SU-DHL-6 (cell line): Measurements from ENCODE around the gene BOK.

Experiments used
- H2AFZ ChIP-seq: fragments of 200-600 bp; sonication (generic); 2 replicates; pipeline ENCODE4 v1.6.1; 2014; ENCODE audit warnings: low read depth, mild to moderate bottlenecking, moderate library complexity, mixed read lengths, antibody characterized with exemption, low read length; ENCODE audit not compliant: severe bottlenecking
- H3F3A ChIP-seq: fragments of 200-600 bp; shearing (Covaris generic); 2 replicates; pipeline ENCODE4 v1.6.0; 2016; ENCODE audit warnings: antibody characterized with exemption, mild to moderate bottlenecking; ENCODE audit not compliant: insufficient read depth
- H3K27ac ChIP-seq: fragments of 200-600 bp; sonication (generic); 2 replicates; pipeline ENCODE4 v1.5.1; 2016; ENCODE audit warnings: low read depth, mild to moderate bottlenecking, low read length, moderate library complexity, mixed read lengths
- H3K27me3 ChIP-seq: fragments of 200-600 bp; sonication (generic), shearing (Covaris generic); 2 replicates; pipeline ENCODE4 v1.6.0; 2014; ENCODE audit warnings: mild to moderate bottlenecking, low read length
- H3K36me3 ChIP-seq: fragments of 200-600 bp; sonication (generic); 2 replicates; pipeline ENCODE4 v1.6.1; 2014; ENCODE audit warnings: mild to moderate bottlenecking, low read length, mixed read lengths
- H3K4me2 ChIP-seq: fragments of 300-600, 200-600 bp; shearing (Covaris generic), sonication (generic); 2 replicates; pipeline ENCODE4 v1.6.0; 2014; ENCODE audit warnings: low read length, low read depth, mild to moderate bottlenecking; ENCODE audit not compliant: poor library complexity, severe bottlenecking
- H3K4me3 ChIP-seq: fragments of 200-600 bp; sonication (generic); 2 replicates; pipeline ENCODE4 v1.5.1; 2014; ENCODE audit warnings: antibody characterized with exemption, low read length, mild to moderate bottlenecking, mixed read lengths; ENCODE audit not compliant: insufficient read depth, poor library complexity, severe bottlenecking
- H3K79me2 ChIP-seq: fragments of 200-600 bp; sonication (generic); 2 replicates; pipeline ENCODE4 v1.6.1; 2014; ENCODE audit warnings: mild to moderate bottlenecking, low read length, moderate library complexity; ENCODE audit not compliant: insufficient read depth
- H3K9ac ChIP-seq: fragments of 200-600 bp; sonication (generic); 2 replicates; pipeline ENCODE4 v1.7.0; 2014; ENCODE audit warnings: mild to moderate bottlenecking, low read length
- H3K9me2 ChIP-seq: fragments of 200-600 bp; sonication (generic); replicated peaks from 2 replicates; pipeline ENCODE4 v1.6.1; 2014; ENCODE audit warnings: low read length; ENCODE audit not compliant: insufficient read depth
- H3K9me3 ChIP-seq: fragments of 200-600 bp; sonication (generic); 2 replicates; pipeline ENCODE4 v1.6.1; 2014; ENCODE audit warnings: low read length, mixed read lengths; ENCODE audit not compliant: insufficient read depth
- H4K20me1 ChIP-seq: fragments of 200-600 bp; sonication (generic); 2 replicates; pipeline ENCODE4 v1.6.1; 2014; ENCODE audit warnings: low read depth, mild to moderate bottlenecking, antibody characterized with exemption, low read length, moderate library complexity, mixed read lengths
- CTCF ChIP-seq: fragments of 200-600 bp; sonication (generic); IDR thresholded peaks from one replicate; pipeline ENCODE4 v1.5.1; 2017; ENCODE audit warnings: antibody characterized with exemption, mild to moderate bottlenecking, low read length, moderate library complexity; ENCODE audit not compliant: insufficient read depth, poor library complexity, severe bottlenecking
- EZH2phosphoT487 ChIP-seq: fragments of 200-600 bp; sonication (generic), shearing (Covaris generic); conservative IDR thresholded peaks from 2 replicates; pipeline ENCODE4 v1.6.1; 2018; ENCODE audit warnings: mild to moderate bottlenecking, antibody characterized with exemption, low read length, moderate library complexity, mixed read lengths

BOK gene

GRCh38 chr2:241530571-241530970 lies 28.0 kb upstream of the BOK start:
- H3K36me3 ChIP-seq: no peaks in the 10 kb centered on the region
- TF ChIP-seq CTCF (no peak), EZH2phosphoT487 (no peak)
- no peaks in the 10 kb centered on the region for H3K79me2 ChIP-seq
- H3K27me3 ChIP-seq: no peaks in the 10 kb centered on the region
- no peaks in the 10 kb centered on the region for H3F3A ChIP-seq
- H3K4me2 ChIP-seq: no peak overlapping the region
- H2AFZ ChIP-seq: no peak overlapping the region
- H3K27ac ChIP-seq: no peak overlapping the region
- no peak overlapping the region for H3K9ac ChIP-seq
- no peak overlapping the region for H3K4me3 ChIP-seq
- no peaks in the 10 kb centered on the region for H3K9me3 ChIP-seq
- no peaks in the 10 kb centered on the region for H3K9me2 ChIP-seq
- no peaks in the 10 kb centered on the region for H4K20me1 ChIP-seq

GRCh38 chr2:241531161-241531722 lies 27.3 kb upstream of the BOK start:
- Histone ChIP-seq H3K4me3 (no peak overlapping the region), H3K27ac (no peak overlapping the region), H3K36me3 (no peaks in the 10 kb centered on the region), H2AFZ (no peak overlapping the region), H3K9me2 (no peaks in the 10 kb centered on the region), H3K27me3 (no peaks in the 10 kb centered on the region), H3F3A (no peaks in the 10 kb centered on the region), H4K20me1 (no peaks in the 10 kb centered on the region), H3K9me3 (no peaks in the 10 kb centered on the region), H3K79me2 (no peaks in the 10 kb centered on the region), H3K9ac (no peak overlapping the region), H3K4me2 (no peak overlapping the region)
- TF ChIP-seq EZH2phosphoT487 (no peak), CTCF (no peak)

GRCh38 chr2:241532168-241532567 lies 26.4 kb upstream of the BOK start:
- no peak overlapping the region for H3K4me2 ChIP-seq
- H3K9ac ChIP-seq: no peak overlapping the region
- H3K9me3 ChIP-seq: no peaks in the 10 kb centered on the region
- H3K27ac ChIP-seq: no peak overlapping the region
- no peaks in the 10 kb centered on the region for H3K9me2 ChIP-seq
- H4K20me1 ChIP-seq: no peaks in the 10 kb centered on the region
- no peaks in the 10 kb centered on the region for H3K36me3 ChIP-seq
- no peak overlapping the region for H3K4me3 ChIP-seq
- TF ChIP-seq CTCF (no peak), EZH2phosphoT487 (no peak)
- H3F3A ChIP-seq: no peaks in the 10 kb centered on the region
- H2AFZ ChIP-seq: no peak overlapping the region
- no peaks in the 10 kb centered on the region for H3K27me3 ChIP-seq
- H3K79me2 ChIP-seq: no peaks in the 10 kb centered on the region
